K562 (cell line): ENCODE results near the gene HTRA3. TPM values are rescaled to one million over a fixed set of nuclear protein-coding genes. Genes with fewer than 3 reads are reported as not detected.

Source experiments
- BCOR ChIP-seq: fragments of 450-650 bp; IDR thresholded peaks from 2 replicates; pipeline ENCODE4 v1.6.1; 2016
- CCNT2 ChIP-seq: IDR thresholded peaks from 2 replicates; pipeline ENCODE4 v1.6.1; 2011; ENCODE audit warnings: borderline replicate concordance, low read depth, mild to moderate bottlenecking, moderate library complexity, mixed read lengths, low read length; ENCODE audit not compliant: insufficient read length; ENCODE audit errors: extremely low read depth
- CEBPG ChIP-seq, 3 experiments: fragments of 200-800 bp in 1 of 3; sonication (Bioruptor generic) in 1 of 3; sonication (generic) in 1 of 3; formaldehyde crosslinking in 1 of 3; IDR thresholded peaks in 2 of 3; conservative IDR thresholded peaks in 1 of 3; 2 replicates each; pipeline versions ENCODE4 v1.6.1 to v1.8.0; 2016 to 2022; ENCODE audit warnings: missing compliant biosample characterization in 2 of 3, missing genetic modification characterization in 2 of 3, mild to moderate bottlenecking in 1 of 3, missing genetic modification reagents in 1 of 3
- CREM ChIP-seq: IDR thresholded peaks from 2 replicates; pipeline ENCODE4 v1.6.1; 2014; ENCODE audit warnings: antibody characterized with exemption, low read depth
- ERF ChIP-seq: fragments of 450-650 bp; formaldehyde crosslinking; IDR thresholded peaks from 2 replicates; pipeline ENCODE4 v1.4.0; 2020; ENCODE audit warnings: mild to moderate bottlenecking, mixed read lengths
- GATAD2B ChIP-seq: fragments of 450-650 bp; IDR thresholded peaks from 2 replicates; pipeline ENCODE4 v1.6.1; 2017; ENCODE audit warnings: mild to moderate bottlenecking, borderline replicate concordance
- IFI16 ChIP-seq: fragments of 250-450 bp; sonication (Bioruptor Pico); IDR thresholded peaks from 2 replicates; pipeline ENCODE4 v2.1.2; 2022; ENCODE audit warnings: mild to moderate bottlenecking, inconsistent platforms
- MAFF ChIP-seq: IDR thresholded peaks from 2 replicates; pipeline ENCODE4 v1.6.1; 2012; ENCODE audit warnings: low read length, improper control_type of control experiment
- MECOM ChIP-seq: fragments of 250-450 bp; sonication (Bioruptor Pico); IDR thresholded peaks from 2 replicates; pipeline ENCODE4 v1.8.0; 2022; ENCODE audit warnings: inconsistent platforms
- MTA3 ChIP-seq: fragments of 450-650 bp; formaldehyde crosslinking; IDR thresholded peaks from 2 replicates; pipeline ENCODE4 v1.6.1; 2017; ENCODE audit warnings: mild to moderate bottlenecking, borderline replicate concordance
- NCOA4 ChIP-seq: fragments of 450-650 bp; IDR thresholded peaks from 2 replicates; pipeline ENCODE4 v1.6.1; 2018; ENCODE audit warnings: mild to moderate bottlenecking; ENCODE audit not compliant: partially characterized antibody
- NR4A1 ChIP-seq, 2 experiments: fragments of 250-450 bp in 1 of 2; fragments of 450-650 bp in 1 of 2; sonication (Bioruptor Pico) in 1 of 2; IDR thresholded peaks; 2 replicates each; pipeline versions ENCODE4 v1.4.0 to v1.6.1; 2016 to 2020; ENCODE audit warnings: mild to moderate bottlenecking in 2 of 2, missing compliant biosample characterization in 1 of 2, missing genetic modification characterization in 1 of 2, moderate library complexity in 1 of 2
- NRF1 ChIP-seq, 2 experiments: fragments of 450-650 bp; IDR thresholded peaks in 1 of 2; conservative IDR thresholded peaks in 1 of 2; 2 replicates each; pipeline ENCODE4 v1.6.1; 2014; ENCODE audit warnings: mild to moderate bottlenecking in 2 of 2
- PURB ChIP-seq: sonication (generic); formaldehyde crosslinking; IDR thresholded peaks from 2 replicates; pipeline ENCODE4 v1.9.0; 2021; ENCODE audit warnings: low read depth, mild to moderate bottlenecking, missing genetic modification reagents
- RBM15 ChIP-seq: fragments of 200-400 bp; formaldehyde crosslinking; IDR thresholded peaks from 2 replicates; pipeline ENCODE4 v1.6.1; 2018; ENCODE audit warnings: mild to moderate bottlenecking, low read length, moderate library complexity; ENCODE audit not compliant: insufficient read depth
- SREBF2 ChIP-seq: sonication (generic); formaldehyde crosslinking; IDR thresholded peaks from 2 replicates; pipeline ENCODE4 v1.4.0; 2020; ENCODE audit warnings: mild to moderate bottlenecking, missing genetic modification reagents
- TAL1 ChIP-seq: fragments of 450-650 bp; IDR thresholded peaks from 2 replicates; pipeline ENCODE4 v1.6.1; 2016; ENCODE audit warnings: mild to moderate bottlenecking
- WHSC1 ChIP-seq: IDR thresholded peaks from one replicate; pipeline ENCODE4 v1.6.1; 2012; ENCODE audit warnings: low read length, control low read depth, inconsistent platforms
- ZKSCAN1 ChIP-seq: fragments of 150-350 bp; IDR thresholded peaks from 2 replicates; pipeline ENCODE4 v1.6.1; 2016; ENCODE audit warnings: low read depth, low read length
- ZNF282 ChIP-seq: sonication (generic); formaldehyde crosslinking; IDR thresholded peaks from 2 replicates; pipeline ENCODE4 v1.8.1; 2023; ENCODE audit warnings: missing genetic modification reagents
- ZNF764 ChIP-seq: fragments of 250-450 bp; sonication (Bioruptor Pico); IDR thresholded peaks from 2 replicates; pipeline ENCODE4 v1.4.0; 2020; ENCODE audit warnings: low read depth, mild to moderate bottlenecking, moderate library complexity
- ZZZ3 ChIP-seq: fragments of 450-650 bp; IDR thresholded peaks from 2 replicates; pipeline ENCODE4 v1.6.1; 2016; ENCODE audit warnings: antibody characterized with exemption, mild to moderate bottlenecking, moderate library complexity
- polyA plus RNA-seq, 8 experiments: library from polyadenylated mRNA; depleted of rRNA in 4 of 8; stranded (reverse) in 5 of 8; unstranded in 3 of 8; fragments of >200 nt; fragmentation: Nextera tagmentation in 2 of 8; fragmentation: Illumina TruSeq in 1 of 8; extraction: Ambion mirVana in 2 of 8; extraction: Trizol in 1 of 8; gene quantifications; 2 replicates each; pipeline versions ENCODE4 v1.2.1 to v1.2.3, GENCODE V29; 2011 to 2014; ENCODE audit warnings: inconsistent platforms in 1 of 8, missing spikeins in 1 of 8
- total RNA-seq, 7 experiments: library from RNA; depleted of rRNA in 6 of 7; stranded (reverse); fragments of >200 nt in 6 of 7; fragmentation: Illumina TruSeq in 2 of 7; extraction: Trizol in 2 of 7; gene quantifications; 2 replicates each; pipeline versions ENCODE4 v1.2.1 to v1.2.3, GENCODE V29; 2011 to 2021; ENCODE audit warnings: low replicate concordance in 1 of 7
- TF ChIP-seq, protein P1 (sequence below): IDR thresholded peaks from 2 replicates; pipeline ENCODE4 v1.6.1; 2012; ENCODE audit warnings: low read depth, low read length, improper control_type of control experiment, borderline replicate concordance

The HTRA3 gene
- total and polyA plus RNA-seq, 9 of the 15 experiments (the other 6 are each of a cell fraction or from before 2014, with no cell fraction given): 0.04 TPM; not detected in 8

- TF ChIP-seq ZKSCAN1 (no peak), CREM (0 out of 2 replicates have a peak, but pooled peaks have one; percentile 68), ZNF764 (CRISPR knock-in tag) (no peak), GATAD2B (peak; percentile 97), NR4A1 (CRISPR knock-in tag; IDR thresholded peaks at IDR 0.05) (no peak), NR4A1 (tag; IDR thresholded peaks at IDR 0.05) (peak; percentile 68), MTA3 (peak; percentile 93), NRF1 (conservative IDR thresholded peaks at IDR 0.05 in 1 of 2, IDR thresholded peaks at IDR 0.05 in 1 of 2) (no peak; a peak in 1 of 4 replicates), MAFF (peak; percentile 100), SREBF2 (CRISPR knock-in tag) (no peak), PURB (CRISPR knock-in tag) (no peak), CCNT2 (peak; percentile 74), BCOR (peak; percentile 98), TAL1 (peak; percentile 91), ZNF282 (CRISPR knock-in tag) (no peak), IFI16 (no peak), MECOM (CRISPR knock-in tag) (peak; percentile 99), ERF (CRISPR knock-in tag) (0 out of 2 replicates have a peak, but pooled peaks have one; percentile 47), ZZZ3 (peak; percentile 63; the same call in 1 of the 2 replicates), RBM15 (no peak), NCOA4 (no peak), WHSC1 (no peak), CEBPG (CRISPR knock-in tag; IDR thresholded peaks at IDR 0.05) (no peak), CEBPG (tag; conservative IDR thresholded peaks at IDR 0.05 in 1 of 2, IDR thresholded peaks at IDR 0.05 in 1 of 2) (no peak)
- TF ChIP-seq, protein P1, sequence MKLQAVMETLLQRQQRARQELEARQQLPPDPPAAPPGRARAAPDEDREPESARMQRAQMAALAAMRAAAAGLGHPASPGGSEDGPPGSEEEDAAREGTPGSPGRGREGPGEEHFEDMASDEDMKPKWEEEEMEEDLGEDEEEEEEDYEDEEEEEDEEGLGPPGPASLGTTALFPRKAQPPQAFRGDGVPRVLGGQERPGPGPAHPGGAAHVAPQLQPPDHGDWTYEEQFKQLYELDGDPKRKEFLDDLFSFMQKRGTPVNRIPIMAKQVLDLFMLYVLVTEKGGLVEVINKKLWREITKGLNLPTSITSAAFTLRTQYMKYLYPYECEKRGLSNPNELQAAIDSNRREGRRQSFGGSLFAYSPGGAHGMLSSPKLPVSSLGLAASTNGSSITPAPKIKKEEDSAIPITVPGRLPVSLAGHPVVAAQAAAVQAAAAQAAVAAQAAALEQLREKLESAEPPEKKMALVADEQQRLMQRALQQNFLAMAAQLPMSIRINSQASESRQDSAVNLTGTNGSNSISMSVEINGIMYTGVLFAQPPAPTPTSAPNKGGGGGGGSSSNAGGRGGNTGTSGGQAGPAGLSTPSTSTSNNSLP: peak; percentile 91; the same call in 1 of the 2 replicates
Measured at GRCh38 chr4:8303485-8304281, 34.1 kb downstream of the HTRA3 start (continued).
